H54 (cell line): ENCODE measurements around the gene TAS2R20.

ENCODE experiments used
- DNase-seq: peaks from one replicate; pipeline ENCODE4 v3.0.0; 2011; ENCODE audit warnings: low spot score, mixed read lengths; ENCODE audit not compliant: insufficient read length
- FAIRE-seq: peaks from 3 replicates; lab custom pipeline; 2011; peaks lifted over from hg19 to GRCh38; lab: Jason Lieb, UNC
- POLR2A ChIP-seq: IDR thresholded peaks from 2 replicates; pipeline ENCODE4 v1.6.1; 2011; ENCODE audit warnings: low read depth, mild to moderate bottlenecking, low read length

TAS2R20 gene

GRCh38 chr12:10986812-10987211, 11.3 kb downstream of the TAS2R20 start, which contains the start of gene TAS2R50:
TSS of gene TAS2R50 (minus strand) at chr12:10986912. CDS start at chr12:10986860, 52 bp downstream.
- FAIRE-seq (no peak), DNase-seq (no peak)
- TF ChIP-seq POLR2A: no peak

GRCh38 chr12:10982244-10982643, 15.9 kb downstream of the TAS2R20 start:
- FAIRE-seq (no peak), DNase-seq (no peak)
- no peak for TF ChIP-seq POLR2A

- FAIRE-seq (no peak), DNase-seq (no peak)
- no peak for TF ChIP-seq POLR2A
Observed at GRCh38 chr12:10974965-10975364, 23.1 kb downstream of the TAS2R20 start.

- DNase-seq: no peak
- FAIRE-seq: peak; percentile 78
- TF ChIP-seq POLR2A: no peak
Observed at GRCh38 chr12:10968765-10969456, 29.2 kb downstream of the TAS2R20 start.

GRCh38 chr12:10967409-10967808, 30.7 kb downstream of the TAS2R20 start:
- DNase-seq (peak; percentile 16), FAIRE-seq (peak; percentile 38)
- no peak for TF ChIP-seq POLR2A

- no peak for FAIRE-seq
- TF ChIP-seq POLR2A: no peak
Observed at GRCh38 chr12:10966314-10966713, 31.8 kb downstream of the TAS2R20 start.

GRCh38 chr12:10965476-10965875, 32.6 kb downstream of the TAS2R20 start:
- no peak for DNase-seq
- no peak for FAIRE-seq
- no peak for TF ChIP-seq POLR2A

More at GRCh38 chr12:10966314-10966713, 31.8 kb downstream of the TAS2R20 start:
- no peak for DNase-seq

GRCh38 chr12:10960211-10960610, 37.9 kb downstream of the TAS2R20 start:
- TF ChIP-seq POLR2A: no peak
- DNase-seq (no peak), FAIRE-seq (peak; percentile 15)

- DNase-seq (no peak), FAIRE-seq (no peak)
- TF ChIP-seq POLR2A: no peak
Observed at GRCh38 chr12:10959804-10960203, 38.3 kb downstream of the TAS2R20 start.

GRCh38 chr12:10957741-10958140, 40.4 kb downstream of the TAS2R20 start:
- FAIRE-seq: no peak
- TF ChIP-seq POLR2A: no peak
- no peak for DNase-seq

GRCh38 chr12:10956085-10956484, 42.0 kb downstream of the TAS2R20 start:
- TF ChIP-seq POLR2A: no peak
- FAIRE-seq: peak; percentile 20
- DNase-seq: no peak

GRCh38 chr12:10952645-10953044, 45.5 kb downstream of the TAS2R20 start:
- FAIRE-seq (no peak), DNase-seq (no peak)
- no peak for TF ChIP-seq POLR2A
